Right renal cortex interstitium (tissue), 3 donors: Measurements from ENCODE around the gene MCCC1. TPM values are rescaled to one million over a fixed set of nuclear protein-coding genes. Genes with fewer than 3 reads are reported as not detected.

Source experiments
- DNase-seq, 3 donors: peaks; one replicate each; pipeline ENCODE4 v3.0.0-alpha.2; 2013; ENCODE audit warnings: low read depth in 3 of 3, low spot score in 2 of 3
- polyA plus RNA-seq, 3 donors: library from polyadenylated mRNA; unstranded; fragments of 120-200 nt; gene quantifications; one replicate each; pipeline ENCODE4 v1.2.1, GENCODE V29; 2013; ENCODE audit not compliant: insufficient read length in 3 of 3

Gene MCCC1
- polyA plus RNA-seq, 3 donors, result 55.6 to 63.3 (median 61.2) TPM

- no peak for DNase-seq
Observed at GRCh38 chr3:183058351-183058750, 40.9 kb downstream of the MCCC1 start.

DNA sequence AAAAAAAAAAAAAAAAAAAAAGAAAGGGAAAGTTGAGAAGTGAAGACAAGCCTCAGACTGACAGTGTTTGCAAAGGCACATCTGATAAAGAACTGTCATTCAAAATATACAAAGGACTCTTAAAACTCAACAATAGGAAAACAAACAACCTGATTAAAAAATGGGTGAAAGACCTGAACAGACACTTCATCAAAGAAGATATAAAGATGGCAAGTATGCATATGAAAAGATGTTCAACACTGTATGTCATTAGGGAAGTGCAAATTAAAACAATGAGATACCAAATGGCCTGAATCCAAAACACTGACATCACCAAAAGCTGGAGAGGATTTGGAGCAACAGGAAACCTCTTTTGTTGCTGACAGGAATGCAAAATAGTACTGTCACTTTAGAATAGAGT is 48.6 kb downstream of the MCCC1 start:
- DNase-seq, result no peak

DNA sequence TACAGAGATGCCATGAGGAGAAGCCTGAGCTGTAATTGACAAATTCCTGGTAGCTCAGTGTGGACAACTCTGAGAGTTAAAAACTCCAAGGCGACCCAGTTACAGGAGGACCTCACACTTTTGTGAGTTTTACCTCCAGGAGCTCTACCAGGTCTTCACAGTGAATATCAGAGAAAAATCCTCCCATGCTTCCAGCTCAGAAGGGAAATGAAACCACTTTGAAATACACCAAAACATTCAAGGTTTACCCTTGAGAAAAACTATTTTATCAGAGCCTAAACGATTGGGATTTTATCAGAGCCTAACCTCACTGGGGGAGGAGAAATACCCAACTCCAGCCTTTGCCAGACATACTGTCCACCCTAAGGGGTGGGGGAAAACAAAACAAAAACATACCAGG is 52.4 kb downstream of the MCCC1 start:
- no peak for DNase-seq

DNA sequence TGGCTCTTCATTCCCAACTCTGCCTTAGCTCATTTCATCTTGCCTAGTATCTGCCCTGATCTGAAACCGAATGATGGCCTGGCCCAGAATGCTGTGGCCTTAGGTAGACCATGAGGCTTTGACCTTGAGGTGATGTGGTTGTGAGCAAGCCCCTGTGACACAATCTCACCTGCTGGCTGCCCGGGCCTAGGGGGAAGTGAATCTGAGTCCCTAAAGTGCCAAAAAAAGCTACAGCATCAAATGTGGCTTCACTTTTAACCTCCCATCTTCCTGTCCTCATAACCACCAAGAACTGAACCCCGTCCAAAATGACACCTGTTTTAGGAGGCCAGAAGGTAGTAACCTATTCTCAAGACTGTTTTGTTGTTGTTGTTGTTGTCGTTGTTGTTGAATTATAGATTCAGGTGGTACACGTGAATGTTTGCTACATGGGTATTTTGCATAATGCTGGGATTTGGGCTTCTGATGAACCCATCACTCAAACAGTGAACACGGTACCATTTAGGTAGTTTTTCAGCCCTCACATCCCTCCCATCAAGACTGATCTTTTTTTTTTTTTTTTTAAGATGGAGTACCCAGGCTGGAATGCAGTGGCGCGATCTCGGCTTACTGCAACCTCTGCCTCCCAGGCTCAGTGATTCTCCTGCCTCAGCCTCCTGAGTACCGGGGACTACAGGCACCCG is 54.6 kb downstream of the MCCC1 start:
- no peak for DNase-seq

DNA sequence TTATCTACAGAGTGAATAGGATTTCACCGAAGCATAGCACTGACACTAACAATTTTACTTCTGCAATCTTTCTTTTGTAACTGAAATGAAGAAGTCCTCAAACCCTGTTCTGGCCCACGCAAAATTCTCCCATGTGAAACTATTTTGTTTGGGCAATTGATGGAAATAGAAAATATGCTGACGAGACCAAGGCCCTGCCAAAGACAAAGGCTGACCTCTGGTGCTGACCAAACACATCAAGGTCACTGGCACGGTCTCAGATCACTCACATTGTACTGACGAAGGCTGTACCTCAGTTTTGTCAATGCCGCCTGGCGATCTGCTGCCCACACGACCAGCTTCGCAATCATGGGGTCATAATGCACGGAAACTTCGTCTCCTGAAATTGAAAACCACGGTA is 60.5 kb downstream of the MCCC1 start:
- DNase-seq, result no peak

GRCh38 chr3:183038221-183038620 is 61.1 kb downstream of the MCCC1 start:
- peak in 1 of 3 donors; percentile 2 for DNase-seq

DNA sequence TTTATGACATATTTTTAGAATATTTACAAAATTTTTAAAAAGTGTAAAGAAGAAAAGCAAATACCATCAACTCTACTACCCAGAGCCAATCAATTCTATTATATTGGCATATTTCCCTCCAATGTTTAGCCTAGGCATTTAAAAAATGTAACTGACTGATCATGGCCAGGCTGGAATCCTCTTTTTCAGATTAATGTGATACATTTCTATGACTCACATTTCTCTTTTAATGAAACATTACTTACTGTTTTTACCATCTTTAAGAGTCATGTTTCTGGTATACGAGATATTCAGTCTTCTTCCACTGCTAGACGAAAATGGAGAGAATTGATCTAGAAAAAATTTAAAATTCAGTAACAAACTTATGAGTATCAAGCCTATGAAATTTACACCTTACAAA is 65.5 kb downstream of the MCCC1 start:
- DNase-seq, result no peak

GRCh38 chr3:183032880-183033555 is 66.3 kb downstream of the MCCC1 start:
- no peak for DNase-seq

DNA sequence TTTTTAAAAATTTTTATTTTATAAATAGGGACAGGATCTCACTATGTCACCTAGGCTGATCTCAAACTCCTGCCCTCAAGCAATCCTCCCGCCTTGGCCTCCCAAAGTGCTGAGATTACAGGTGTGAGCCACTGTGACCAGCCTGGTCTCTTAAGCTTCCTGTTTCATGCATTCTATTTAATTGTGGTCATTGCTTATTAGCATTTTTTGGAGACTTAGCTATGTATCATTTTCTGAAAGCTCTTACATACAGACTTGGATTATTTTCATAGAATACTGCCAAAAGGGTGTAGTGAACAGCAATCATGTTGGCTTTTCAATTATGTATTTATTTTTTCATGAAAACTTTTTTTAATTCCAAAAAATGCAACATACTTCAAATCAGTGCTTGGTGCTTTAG is 67.5 kb downstream of the MCCC1 start:
- DNase-seq, result no peak

DNA sequence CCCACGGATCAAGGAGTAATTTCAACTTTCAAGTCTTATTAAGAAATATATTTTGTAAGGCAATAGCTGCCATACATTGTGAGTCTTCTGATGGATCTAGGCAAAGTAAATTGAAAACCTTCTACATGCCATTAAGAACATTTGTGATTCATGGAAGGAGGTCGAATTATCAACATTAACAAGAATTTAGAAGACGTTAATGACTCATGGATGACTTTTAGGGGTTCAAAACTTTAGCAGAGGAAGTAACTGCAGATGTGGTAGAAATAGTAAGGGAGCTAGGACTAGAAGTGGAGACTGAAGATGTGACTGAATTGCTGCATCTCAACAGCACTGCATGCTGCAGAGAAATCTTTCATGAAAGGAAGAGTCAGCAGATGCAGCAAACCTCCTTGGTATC is 70.9 kb downstream of the MCCC1 start:
- DNase-seq, result no peak

DNA sequence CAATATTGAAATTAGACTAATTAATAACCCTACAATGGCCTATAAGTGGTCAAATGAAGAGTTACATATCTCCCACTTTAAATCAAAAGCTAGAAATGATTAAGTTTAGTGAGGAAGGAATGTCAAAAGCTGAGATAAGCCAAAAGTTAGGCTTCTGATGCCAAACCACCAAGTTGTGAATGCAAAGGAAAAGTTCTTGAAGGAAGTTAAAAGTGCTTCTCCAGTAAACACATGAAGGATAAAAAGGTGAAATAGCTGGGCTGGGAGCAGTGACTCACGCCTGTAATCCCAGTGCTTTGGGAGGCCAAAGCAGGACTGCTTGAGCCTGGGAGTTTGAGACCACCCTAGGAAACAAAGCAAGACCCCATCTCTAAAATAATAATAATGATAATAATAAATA is 72.0 kb downstream of the MCCC1 start:
- no peak for DNase-seq

DNA sequence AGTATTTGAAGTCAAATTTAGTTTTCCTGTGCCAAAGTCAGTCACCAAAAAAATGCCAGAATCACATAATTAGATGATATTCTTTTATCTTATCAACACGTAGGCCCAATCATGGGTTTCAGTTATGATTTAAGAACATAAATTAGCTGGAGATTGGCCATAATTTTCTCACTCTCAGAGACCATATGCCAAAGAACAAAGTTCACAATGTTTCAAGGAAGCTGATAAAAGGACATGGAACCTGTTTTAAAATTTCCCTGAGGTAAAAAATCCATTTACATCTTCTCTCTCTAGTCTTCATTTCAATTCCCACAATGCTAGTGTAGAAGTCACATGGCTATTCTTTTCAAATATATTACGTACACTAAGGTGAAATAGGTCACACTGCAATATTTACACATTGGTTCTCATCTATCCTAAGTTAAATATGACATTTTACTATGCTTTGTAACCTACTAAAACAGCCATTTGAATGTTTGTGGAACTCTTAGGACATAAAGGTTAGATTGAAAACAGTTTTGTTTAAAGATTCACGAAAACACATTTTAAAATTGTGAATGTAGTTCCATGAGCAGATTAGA is 76.3 kb downstream of the MCCC1 start:
- no peak for DNase-seq

GRCh38 chr3:183018421-183019192 is 80.7 kb downstream of the MCCC1 start:
- DNase-seq, result no peak

- DNase-seq, result no peak
Observed at GRCh38 chr3:183015185-183015584, 84.1 kb downstream of the MCCC1 start.

- DNase-seq, result no peak
Observed at GRCh38 chr3:183013856-183014255, 85.4 kb downstream of the MCCC1 start.

DNA sequence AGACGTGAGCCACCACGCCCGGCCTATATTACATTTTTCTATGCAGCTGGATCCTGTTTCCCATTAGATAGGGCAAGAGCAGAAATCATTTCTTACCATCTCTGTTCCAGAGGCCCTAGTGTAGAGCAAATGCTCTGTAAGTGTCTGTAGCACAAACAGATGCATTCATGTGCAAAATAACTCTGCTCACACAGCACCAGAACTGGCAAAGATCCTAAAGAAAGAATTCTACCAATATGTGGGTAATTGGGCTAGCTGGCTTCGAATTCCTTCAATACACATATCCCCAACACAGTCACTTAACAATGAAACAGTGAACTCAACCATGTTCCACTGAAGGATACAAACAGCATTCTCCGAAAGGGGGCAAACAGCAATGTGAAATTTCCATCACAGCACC is 86.2 kb downstream of the MCCC1 start:
- no peak for DNase-seq

DNA sequence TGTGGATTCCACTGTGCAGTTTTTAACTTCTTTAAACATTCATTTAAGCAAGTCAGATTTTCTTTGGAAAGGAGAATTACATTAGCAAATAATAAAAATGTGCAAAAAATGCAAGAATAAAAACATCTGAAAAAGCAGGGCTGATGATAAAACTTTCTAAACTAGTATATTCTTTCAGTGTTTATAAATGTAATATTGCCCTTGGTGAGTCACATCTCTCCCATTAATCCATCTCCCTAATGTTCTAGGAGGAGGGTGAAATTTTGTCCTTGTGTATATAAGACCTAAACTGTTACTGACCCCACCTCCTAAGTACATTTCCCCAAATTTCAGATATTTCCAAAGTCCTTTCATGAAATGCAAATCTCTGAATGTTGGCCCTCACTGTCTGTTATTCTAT is 90.5 kb downstream of the MCCC1 start:
- DNase-seq, result no peak

DNA sequence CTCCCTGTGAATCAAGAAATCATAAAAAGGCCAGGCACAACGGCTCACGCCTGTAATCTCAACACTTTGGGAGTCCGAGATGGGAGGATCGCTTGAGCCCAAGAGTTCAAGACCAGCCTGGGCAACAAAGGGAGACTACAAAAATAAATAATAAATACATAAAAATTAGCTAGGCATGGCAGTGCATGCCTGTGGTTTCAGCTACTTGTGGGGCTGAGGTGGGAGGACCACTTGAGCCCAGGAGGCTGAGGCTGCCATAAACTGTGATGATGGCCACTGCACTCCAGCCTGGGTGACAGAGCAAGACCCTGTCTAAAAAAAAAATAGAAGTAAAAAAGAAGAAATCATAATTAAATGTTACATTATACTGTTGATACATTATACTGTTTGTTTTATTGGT is 91.0 kb downstream of the MCCC1 start:
- DNase-seq, result no peak

DNA sequence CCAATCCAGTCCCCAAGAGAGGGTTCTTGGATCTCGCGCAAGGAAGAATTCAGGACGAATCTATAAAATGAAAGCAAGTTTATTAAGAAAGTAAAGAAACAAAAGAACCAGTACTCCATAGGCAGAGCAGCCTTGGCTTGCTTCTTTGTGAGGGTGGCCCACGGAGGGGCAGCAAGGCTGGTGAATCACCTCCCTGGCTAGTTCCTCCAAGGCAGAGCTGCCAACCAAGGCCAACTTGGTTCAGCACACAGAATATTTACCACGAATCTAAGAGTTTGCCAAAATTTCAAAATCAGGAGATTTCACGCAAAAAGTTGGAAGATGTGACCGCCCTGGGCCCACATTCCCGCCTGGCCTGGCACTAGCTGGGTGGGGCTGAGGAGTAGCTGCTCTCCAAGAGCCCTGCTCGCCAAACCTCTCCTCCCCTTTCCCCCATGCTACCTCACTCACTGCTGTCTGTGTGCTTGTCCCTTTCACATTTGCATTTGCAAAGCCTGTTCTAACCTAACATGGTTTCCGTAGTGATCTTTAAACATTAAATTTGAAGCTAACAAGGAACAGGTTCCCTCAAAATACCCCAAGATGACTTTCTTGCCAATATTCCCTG is 92.8 kb downstream of the MCCC1 start:
- DNase-seq, result no peak

DNA sequence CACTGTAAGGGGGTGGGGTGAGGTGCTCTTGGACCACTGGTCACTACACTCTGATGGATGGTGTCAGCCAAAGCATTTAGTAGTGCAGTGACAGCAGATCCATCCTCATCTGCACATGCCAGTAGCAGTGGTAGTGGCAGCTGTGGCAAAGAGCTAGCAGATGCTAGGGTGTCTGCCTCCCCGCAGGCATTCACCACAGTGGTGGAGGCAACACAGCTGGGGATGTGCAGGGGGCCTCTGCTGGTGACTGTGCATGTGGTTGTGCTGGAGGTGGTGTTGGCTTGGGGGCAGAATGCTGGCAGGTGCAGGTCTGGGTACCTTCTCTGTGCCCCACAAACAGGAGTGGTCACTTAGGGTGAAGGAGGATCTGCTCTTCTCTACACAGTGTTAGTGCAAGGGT is 99.5 kb downstream of the MCCC1 start:
- no peak for DNase-seq
